NCI-H146 treated with DMSO at 0.1 percent for 48 hours (cell line): ENCODE data around the gene RIMBP2.
A peak's percentile ranks its signal among the peaks of the same experiment; 100 is the strongest.

ENCODE experiments used
- DNase-seq: peaks from one replicate; lab custom pipeline; 2025; ENCODE audit not compliant: unreplicated experiment; lab: John Stamatoyannopoulos, UW

Gene RIMBP2

GRCh38 chr12:130573766-130574165 is 142.3 kb downstream of the RIMBP2 start:
- DNase-seq = no peak

- DNase-seq = no peak
These were observed 142.9 kb downstream of the RIMBP2 start for GRCh38 chr12:130573235-130573634.

GRCh38 chr12:130572553-130572952 is 143.5 kb downstream of the RIMBP2 start:
- DNase-seq = no peak

GRCh38 chr12:130571734-130572133 is 144.4 kb downstream of the RIMBP2 start:
- no peak for DNase-seq

- no peak for DNase-seq
These were observed 145.0 kb downstream of the RIMBP2 start for GRCh38 chr12:130571089-130571488.

- DNase-seq = no peak
These were observed 146.6 kb downstream of the RIMBP2 start for GRCh38 chr12:130569521-130569920.

- DNase-seq = no peak
These were observed 147.6 kb downstream of the RIMBP2 start for GRCh38 chr12:130568501-130568900.

GRCh38 chr12:130568041-130568440 is 148.1 kb downstream of the RIMBP2 start:
- no peak for DNase-seq

- DNase-seq = no peak
These were observed 149.5 kb downstream of the RIMBP2 start for GRCh38 chr12:130566446-130567155.

GRCh38 chr12:130565189-130565588 is 150.9 kb downstream of the RIMBP2 start:
- no peak for DNase-seq

GRCh38 chr12:130563323-130563722 is 152.8 kb downstream of the RIMBP2 start:
- no peak for DNase-seq

GRCh38 chr12:130562716-130563115 is 153.4 kb downstream of the RIMBP2 start:
- no peak for DNase-seq

- DNase-seq = no peak
These were observed 155.8 kb downstream of the RIMBP2 start for GRCh38 chr12:130560321-130560720.

- DNase-seq = no peak
These were observed 156.3 kb downstream of the RIMBP2 start for GRCh38 chr12:130559806-130560205.

GRCh38 chr12:130557886-130558765 is 158.0 kb downstream of the RIMBP2 start:
- DNase-seq = no peak

- DNase-seq = no peak
These were observed 158.9 kb downstream of the RIMBP2 start for GRCh38 chr12:130557201-130557600.

GRCh38 chr12:130556486-130557055 is 159.5 kb downstream of the RIMBP2 start:
- DNase-seq = no peak

- peak; percentile 80 for DNase-seq
These were observed 160.2 kb downstream of the RIMBP2 start for GRCh38 chr12:130555628-130556485.

- DNase-seq = no peak
These were observed 160.9 kb downstream of the RIMBP2 start for GRCh38 chr12:130555221-130555620.

- no peak for DNase-seq
These were observed 163.6 kb downstream of the RIMBP2 start for GRCh38 chr12:130552483-130552996.

- no peak for DNase-seq
These were observed 166.7 kb downstream of the RIMBP2 start for GRCh38 chr12:130549361-130549760.
